ENCODE data around the gene BAZ2B. TPM values are rescaled to one million over a fixed set of nuclear protein-coding genes. Genes with fewer than 3 reads are reported as not detected.

The BAZ2B gene
- total and polyA plus RNA-seq, 10 donors: 5.6 to 158 (median 86.0) TPM

- no peak for TF ChIP-seq POLR2A (IDR thresholded peaks at IDR 0.05)
- no peak for TF ChIP-seq CTCF (IDR thresholded peaks at IDR 0.05 in 8 of 11, conservative IDR thresholded peaks at IDR 0.05 in 3 of 11)
- no peak for TF ChIP-seq POLR2AphosphoS5 (IDR thresholded peaks at IDR 0.05)
- no peak for DNase-seq
- no peak overlapping the region for H3K27ac ChIP-seq
- no peak overlapping the region for H3K4me3 ChIP-seq
- H3K36me3 ChIP-seq: peaks cover 0 to 39% (median 23%) of the 10 kb centered on the region in 6 donors
- H3K9me3 ChIP-seq: peaks cover 0 to 7% (median 0%) of the 10 kb centered on the region in 8 donors
- 93 to 98% (median 95%) methylated on average over 3 of the region's 3 CpGs for WGBS, 5 donors
- no peaks in the 10 kb centered on the region for H3K27me3 ChIP-seq (replicated peaks in 1 of 7)
- H3K4me1 ChIP-seq: peaks cover 0 to 6% (median 0%) of the 10 kb centered on the region in 6 donors
- intact Hi-C loops (cut with DNase I; ENCODE audit: low total_unique reads): no loop called here
These were observed 166.2 kb downstream of the BAZ2B start for GRCh38 chr2:159450180-159450579.

GRCh38 chr2:159449504-159450124 lies 166.7 kb downstream of the BAZ2B start:
- no peak overlapping the region for H3K27ac ChIP-seq
- TF ChIP-seq POLR2AphosphoS5 (IDR thresholded peaks at IDR 0.05) (no peak), POLR2A (IDR thresholded peaks at IDR 0.05) (no peak), CTCF (IDR thresholded peaks at IDR 0.05 in 8 of 11, conservative IDR thresholded peaks at IDR 0.05 in 3 of 11) (no peak)
- H3K4me3 ChIP-seq: no peak overlapping the region
- H3K4me1 ChIP-seq: peaks cover 0 to under 1% (median 0%) of the 10 kb centered on the region in 6 donors
- H3K36me3 ChIP-seq: peaks cover 0 to 45% (median 27%) of the 10 kb centered on the region in 6 donors
- WGBS, 5 donors: 0 to 2% (median 0%) methylated on average over 1 of the region's 1 CpG
- H3K27me3 ChIP-seq (replicated peaks in 1 of 7): no peaks in the 10 kb centered on the region
- peaks cover 0 to 7% (median 0%) of the 10 kb centered on the region in 8 donors for H3K9me3 ChIP-seq
- DNase-seq: no peak
- intact Hi-C loops (cut with DNase I; ENCODE audit: low total_unique reads): no loop called here

GRCh38 chr2:159446817-159447216 lies 169.5 kb downstream of the BAZ2B start:
- WGBS, 5 donors: 96 to 99% (median 97%) methylated on average over 2 of the region's 2 CpGs
- intact Hi-C loops (cut with DNase I; ENCODE audit: low total_unique reads): no loop called here
- TF ChIP-seq POLR2AphosphoS5 (IDR thresholded peaks at IDR 0.05): no peak
- no peak for TF ChIP-seq POLR2A (IDR thresholded peaks at IDR 0.05)
- no peak for TF ChIP-seq CTCF (IDR thresholded peaks at IDR 0.05 in 8 of 11, conservative IDR thresholded peaks at IDR 0.05 in 3 of 11)
- H3K27ac ChIP-seq: no peak overlapping the region
- H3K9me3 ChIP-seq: peaks cover 0 to 7% (median 0%) of the 10 kb centered on the region in 8 donors
- H3K36me3 ChIP-seq: peaks cover 0 to 67% (median 36%) of the 10 kb centered on the region in 6 donors
- no peak for DNase-seq
- no peaks in the 10 kb centered on the region for H3K27me3 ChIP-seq (replicated peaks in 1 of 7)
- H3K4me1 ChIP-seq: no peaks in the 10 kb centered on the region
- no peak overlapping the region for H3K4me3 ChIP-seq

- no peak overlapping the region for H3K27ac ChIP-seq
- peaks cover 0 to 7% (median 0%) of the 10 kb centered on the region in 8 donors for H3K9me3 ChIP-seq
- no peak overlapping the region for H3K4me3 ChIP-seq
- TF ChIP-seq POLR2A (IDR thresholded peaks at IDR 0.05) (no peak), CTCF (IDR thresholded peaks at IDR 0.05 in 8 of 11, conservative IDR thresholded peaks at IDR 0.05 in 3 of 11) (no peak), POLR2AphosphoS5 (IDR thresholded peaks at IDR 0.05) (no peak)
- intact Hi-C loops (cut with DNase I; ENCODE audit: low total_unique reads): no loop called here
- WGBS, 5 donors: 94 to 99% (median 99%) methylated on average over 2 of the region's 2 CpGs
- no peaks in the 10 kb centered on the region for H3K27me3 ChIP-seq (replicated peaks in 1 of 7)
- H3K36me3 ChIP-seq: peaks cover 0 to 73% (median 36%) of the 10 kb centered on the region in 6 donors
- no peaks in the 10 kb centered on the region for H3K4me1 ChIP-seq
- DNase-seq: no peak
These were observed 170.1 kb downstream of the BAZ2B start for GRCh38 chr2:159446201-159446600.
